ENCODE data around the gene PKD2.
A peak's percentile ranks its signal among the peaks of the same experiment; 100 is the strongest.

PKD2 gene

GRCh38 chr4:88098993-88099752 lies 91.7 kb downstream of the PKD2 start:
- no peak overlapping the region for H4K8ac ChIP-seq (ENCODE audit: low read length)
- H3K23ac ChIP-seq (ENCODE audit: low read length in 2 of 2) = no peak overlapping the region
- no peak overlapping the region for H3K4me2 ChIP-seq (ENCODE audit: low read length, poor library complexity, severe bottlenecking)
- no peak overlapping the region for H3K14ac ChIP-seq (ENCODE audit: low read length in 2 of 2)
- WGBS = 97% methylated on average over 4 of the region's 4 CpGs
- H2BK120ac ChIP-seq (ENCODE audit: low read depth, low read length) = no peak overlapping the region
- no peaks in the 10 kb centered on the region for H3K4me1 ChIP-seq (ENCODE audit: control insufficient read depth, insufficient read depth, low read depth, low read length)
- no peaks in the 10 kb centered on the region for H3K79me1 ChIP-seq (replicated peaks; ENCODE audit: low read length, poor library complexity, severe bottlenecking)
- no peaks in the 10 kb centered on the region for H3K9me3 ChIP-seq (ENCODE audit: control insufficient read depth, low read length)
- no peak overlapping the region for H3K27ac ChIP-seq (ENCODE audit: low read length, poor library complexity, severe bottlenecking)
- H2BK15ac ChIP-seq (ENCODE audit: low read depth, poor library complexity, severe bottlenecking) = no peak overlapping the region
- H2BK12ac ChIP-seq (ENCODE audit: low read length in 2 of 2) = no peak overlapping the region
- no peak overlapping the region for H3K9ac ChIP-seq (ENCODE audit: low read length)
- H3K27me3 ChIP-seq (ENCODE audit: control insufficient read depth in 1 of 2, insufficient read depth in 1 of 2, low read length in 2 of 2) = no peaks in the 10 kb centered on the region
- H4K91ac ChIP-seq (ENCODE audit: low read length) = no peak overlapping the region
- no peak overlapping the region for H3K18ac ChIP-seq (ENCODE audit: low read depth in 1 of 2, low read length in 2 of 2)
- no peak overlapping the region for H3K4ac ChIP-seq (ENCODE audit: low read depth in 1 of 2, low read length in 2 of 2)
- H2AK5ac ChIP-seq (ENCODE audit: low read length, severe bottlenecking) = no peak overlapping the region
- no peak overlapping the region for H3K4me3 ChIP-seq (ENCODE audit: insufficient read depth in 1 of 2, low read depth in 1 of 2, low read length in 2 of 2)
- no peak overlapping the region for H2BK5ac ChIP-seq (ENCODE audit: low read depth, low read length, poor library complexity, severe bottlenecking)
- H3K36me3 ChIP-seq (ENCODE audit: control insufficient read depth in 1 of 2, insufficient read depth in 2 of 2, low read depth in 1 of 2, low read length in 2 of 2) = no peaks in the 10 kb centered on the region
- H2AFZ ChIP-seq (ENCODE audit: low read depth, low read length) = no peak overlapping the region
- no peak for DNase-seq

- Histone ChIP-seq H2AFZ (ENCODE audit: low read depth, low read length) (no peak overlapping the region), H3K14ac (ENCODE audit: low read length in 2 of 2) (no peak overlapping the region), H2BK5ac (ENCODE audit: low read depth, low read length, poor library complexity, severe bottlenecking) (no peak overlapping the region), H2BK15ac (ENCODE audit: low read depth, poor library complexity, severe bottlenecking) (no peak overlapping the region), H2BK12ac (ENCODE audit: low read length in 2 of 2) (no peak overlapping the region), H3K4me2 (ENCODE audit: low read length, poor library complexity, severe bottlenecking) (no peak overlapping the region), H3K79me1 (replicated peaks; ENCODE audit: low read length, poor library complexity, severe bottlenecking) (no peaks in the 10 kb centered on the region), H4K91ac (ENCODE audit: low read length) (no peak overlapping the region), H3K4ac (ENCODE audit: low read depth in 1 of 2, low read length in 2 of 2) (no peak overlapping the region), H3K36me3 (ENCODE audit: control insufficient read depth in 1 of 2, insufficient read depth in 2 of 2, low read depth in 1 of 2, low read length in 2 of 2) (no peaks in the 10 kb centered on the region), H3K27me3 (ENCODE audit: control insufficient read depth in 1 of 2, insufficient read depth in 1 of 2, low read length in 2 of 2) (no peaks in the 10 kb centered on the region), H3K9ac (ENCODE audit: low read length) (no peak overlapping the region), H3K4me1 (ENCODE audit: control insufficient read depth, insufficient read depth, low read depth, low read length) (no peaks in the 10 kb centered on the region), H3K27ac (ENCODE audit: low read length, poor library complexity, severe bottlenecking) (no peak overlapping the region), H2AK5ac (ENCODE audit: low read length, severe bottlenecking) (no peak overlapping the region), H3K23ac (ENCODE audit: low read length in 2 of 2) (no peak overlapping the region), H3K18ac (ENCODE audit: low read depth in 1 of 2, low read length in 2 of 2) (no peak overlapping the region), H2BK120ac (ENCODE audit: low read depth, low read length) (no peak overlapping the region), H4K8ac (ENCODE audit: low read length) (no peak overlapping the region), H3K4me3 (ENCODE audit: insufficient read depth in 1 of 2, low read depth in 1 of 2, low read length in 2 of 2) (no peak overlapping the region), H3K9me3 (ENCODE audit: control insufficient read depth, low read length) (no peaks in the 10 kb centered on the region)
- 98% methylated on average over 5 of the region's 6 CpGs for WGBS
- DNase-seq = no peak
Observed at GRCh38 chr4:88101165-88101564, 93.7 kb downstream of the PKD2 start.

GRCh38 chr4:88102026-88102425 lies 94.6 kb downstream of the PKD2 start:
- Histone ChIP-seq H3K36me3 (ENCODE audit: control insufficient read depth in 1 of 2, insufficient read depth in 2 of 2, low read depth in 1 of 2, low read length in 2 of 2) (no peaks in the 10 kb centered on the region), H3K4me3 (ENCODE audit: insufficient read depth in 1 of 2, low read depth in 1 of 2, low read length in 2 of 2) (no peak overlapping the region), H2BK5ac (ENCODE audit: low read depth, low read length, poor library complexity, severe bottlenecking) (no peak overlapping the region), H2BK15ac (ENCODE audit: low read depth, poor library complexity, severe bottlenecking) (no peak overlapping the region), H3K79me1 (replicated peaks; ENCODE audit: low read length, poor library complexity, severe bottlenecking) (no peaks in the 10 kb centered on the region), H3K9ac (ENCODE audit: low read length) (no peak overlapping the region), H3K14ac (ENCODE audit: low read length in 2 of 2) (no peak overlapping the region), H2BK120ac (ENCODE audit: low read depth, low read length) (no peak overlapping the region), H3K4me2 (ENCODE audit: low read length, poor library complexity, severe bottlenecking) (no peak overlapping the region), H3K18ac (ENCODE audit: low read depth in 1 of 2, low read length in 2 of 2) (no peak overlapping the region), H4K8ac (ENCODE audit: low read length) (no peak overlapping the region), H3K27ac (ENCODE audit: low read length, poor library complexity, severe bottlenecking) (no peak overlapping the region), H3K4me1 (ENCODE audit: control insufficient read depth, insufficient read depth, low read depth, low read length) (peaks cover 2% of the 10 kb centered on the region), H2AFZ (ENCODE audit: low read depth, low read length) (no peak overlapping the region), H4K91ac (ENCODE audit: low read length) (no peak overlapping the region), H3K9me3 (ENCODE audit: control insufficient read depth, low read length) (no peaks in the 10 kb centered on the region), H3K27me3 (ENCODE audit: control insufficient read depth in 1 of 2, insufficient read depth in 1 of 2, low read length in 2 of 2) (no peaks in the 10 kb centered on the region), H3K23ac (ENCODE audit: low read length in 2 of 2) (no peak overlapping the region), H2AK5ac (ENCODE audit: low read length, severe bottlenecking) (no peak overlapping the region), H2BK12ac (ENCODE audit: low read length in 2 of 2) (no peak overlapping the region), H3K4ac (ENCODE audit: low read depth in 1 of 2, low read length in 2 of 2) (no peak overlapping the region)
- WGBS = 97% methylated on average over 7 of the region's 7 CpGs
- DNase-seq = no peak

GRCh38 chr4:88104902-88105610 lies 97.6 kb downstream of the PKD2 start:
- no peak overlapping the region for H3K4ac ChIP-seq (ENCODE audit: low read depth in 1 of 2, low read length in 2 of 2)
- no peak overlapping the region for H2BK120ac ChIP-seq (ENCODE audit: low read depth, low read length)
- H3K79me1 ChIP-seq (replicated peaks; ENCODE audit: low read length, poor library complexity, severe bottlenecking) = no peaks in the 10 kb centered on the region
- H3K4me1 ChIP-seq (ENCODE audit: control insufficient read depth, insufficient read depth, low read depth, low read length) = peaks cover 6% of the 10 kb centered on the region
- H2AK5ac ChIP-seq (ENCODE audit: low read length, severe bottlenecking) = no peak overlapping the region
- 22% methylated on average over 3 of the region's 4 CpGs for WGBS
- H3K4me3 ChIP-seq (ENCODE audit: insufficient read depth in 1 of 2, low read depth in 1 of 2, low read length in 2 of 2) = no peak overlapping the region
- H4K91ac ChIP-seq (ENCODE audit: low read length) = no peak overlapping the region
- no peak overlapping the region for H3K23ac ChIP-seq (ENCODE audit: low read length in 2 of 2)
- no peak overlapping the region for H4K8ac ChIP-seq (ENCODE audit: low read length)
- no peak overlapping the region for H2AFZ ChIP-seq (ENCODE audit: low read depth, low read length)
- peak overlapping the region; percentile 56 for H3K27ac ChIP-seq (ENCODE audit: low read length, poor library complexity, severe bottlenecking)
- H3K4me2 ChIP-seq (ENCODE audit: low read length, poor library complexity, severe bottlenecking) = no peak overlapping the region
- H3K9me3 ChIP-seq (ENCODE audit: control insufficient read depth, low read length) = no peaks in the 10 kb centered on the region
- no peak overlapping the region for H3K9ac ChIP-seq (ENCODE audit: low read length)
- no peak overlapping the region for H2BK12ac ChIP-seq (ENCODE audit: low read length in 2 of 2)
- H3K36me3 ChIP-seq (ENCODE audit: control insufficient read depth in 1 of 2, insufficient read depth in 2 of 2, low read depth in 1 of 2, low read length in 2 of 2) = no peaks in the 10 kb centered on the region
- no peak overlapping the region for H3K14ac ChIP-seq (ENCODE audit: low read length in 2 of 2)
- no peak overlapping the region for H2BK5ac ChIP-seq (ENCODE audit: low read depth, low read length, poor library complexity, severe bottlenecking)
- peak; percentile 83 for DNase-seq
- no peak overlapping the region for H3K18ac ChIP-seq (ENCODE audit: low read depth in 1 of 2, low read length in 2 of 2)
- H2BK15ac ChIP-seq (ENCODE audit: low read depth, poor library complexity, severe bottlenecking) = peak overlapping the region; percentile 52
- no peaks in the 10 kb centered on the region for H3K27me3 ChIP-seq (ENCODE audit: control insufficient read depth in 1 of 2, insufficient read depth in 1 of 2, low read length in 2 of 2)

Data from mesenchymal stem cell (in vitro differentiated cells and primary cell).